SU-DHL-6 (cell line): Measurements from ENCODE around the gene AOAH.

Experiments used
- H2AFZ ChIP-seq: fragments of 200-600 bp; sonication (generic); 2 replicates; pipeline ENCODE4 v1.6.1; 2014; ENCODE audit warnings: low read depth, mild to moderate bottlenecking, moderate library complexity, mixed read lengths, antibody characterized with exemption, low read length; ENCODE audit not compliant: severe bottlenecking
- H3F3A ChIP-seq: fragments of 200-600 bp; shearing (Covaris generic); 2 replicates; pipeline ENCODE4 v1.6.0; 2016; ENCODE audit warnings: antibody characterized with exemption, mild to moderate bottlenecking; ENCODE audit not compliant: insufficient read depth
- H3K27ac ChIP-seq: fragments of 200-600 bp; sonication (generic); 2 replicates; pipeline ENCODE4 v1.5.1; 2016; ENCODE audit warnings: low read depth, mild to moderate bottlenecking, low read length, moderate library complexity, mixed read lengths
- H3K27me3 ChIP-seq: fragments of 200-600 bp; sonication (generic), shearing (Covaris generic); 2 replicates; pipeline ENCODE4 v1.6.0; 2014; ENCODE audit warnings: mild to moderate bottlenecking, low read length
- H3K36me3 ChIP-seq: fragments of 200-600 bp; sonication (generic); 2 replicates; pipeline ENCODE4 v1.6.1; 2014; ENCODE audit warnings: mild to moderate bottlenecking, low read length, mixed read lengths
- H3K4me2 ChIP-seq: fragments of 300-600, 200-600 bp; shearing (Covaris generic), sonication (generic); 2 replicates; pipeline ENCODE4 v1.6.0; 2014; ENCODE audit warnings: low read length, low read depth, mild to moderate bottlenecking; ENCODE audit not compliant: poor library complexity, severe bottlenecking
- H3K4me3 ChIP-seq: fragments of 200-600 bp; sonication (generic); 2 replicates; pipeline ENCODE4 v1.5.1; 2014; ENCODE audit warnings: antibody characterized with exemption, low read length, mild to moderate bottlenecking, mixed read lengths; ENCODE audit not compliant: insufficient read depth, poor library complexity, severe bottlenecking
- H3K79me2 ChIP-seq: fragments of 200-600 bp; sonication (generic); 2 replicates; pipeline ENCODE4 v1.6.1; 2014; ENCODE audit warnings: mild to moderate bottlenecking, low read length, moderate library complexity; ENCODE audit not compliant: insufficient read depth
- H3K9ac ChIP-seq: fragments of 200-600 bp; sonication (generic); 2 replicates; pipeline ENCODE4 v1.7.0; 2014; ENCODE audit warnings: mild to moderate bottlenecking, low read length
- H3K9me2 ChIP-seq: fragments of 200-600 bp; sonication (generic); replicated peaks from 2 replicates; pipeline ENCODE4 v1.6.1; 2014; ENCODE audit warnings: low read length; ENCODE audit not compliant: insufficient read depth
- H3K9me3 ChIP-seq: fragments of 200-600 bp; sonication (generic); 2 replicates; pipeline ENCODE4 v1.6.1; 2014; ENCODE audit warnings: low read length, mixed read lengths; ENCODE audit not compliant: insufficient read depth
- H4K20me1 ChIP-seq: fragments of 200-600 bp; sonication (generic); 2 replicates; pipeline ENCODE4 v1.6.1; 2014; ENCODE audit warnings: low read depth, mild to moderate bottlenecking, antibody characterized with exemption, low read length, moderate library complexity, mixed read lengths
- CTCF ChIP-seq: fragments of 200-600 bp; sonication (generic); IDR thresholded peaks from one replicate; pipeline ENCODE4 v1.5.1; 2017; ENCODE audit warnings: antibody characterized with exemption, mild to moderate bottlenecking, low read length, moderate library complexity; ENCODE audit not compliant: insufficient read depth, poor library complexity, severe bottlenecking
- EZH2phosphoT487 ChIP-seq: fragments of 200-600 bp; sonication (generic), shearing (Covaris generic); conservative IDR thresholded peaks from 2 replicates; pipeline ENCODE4 v1.6.1; 2018; ENCODE audit warnings: mild to moderate bottlenecking, antibody characterized with exemption, low read length, moderate library complexity, mixed read lengths

The AOAH gene

DNA sequence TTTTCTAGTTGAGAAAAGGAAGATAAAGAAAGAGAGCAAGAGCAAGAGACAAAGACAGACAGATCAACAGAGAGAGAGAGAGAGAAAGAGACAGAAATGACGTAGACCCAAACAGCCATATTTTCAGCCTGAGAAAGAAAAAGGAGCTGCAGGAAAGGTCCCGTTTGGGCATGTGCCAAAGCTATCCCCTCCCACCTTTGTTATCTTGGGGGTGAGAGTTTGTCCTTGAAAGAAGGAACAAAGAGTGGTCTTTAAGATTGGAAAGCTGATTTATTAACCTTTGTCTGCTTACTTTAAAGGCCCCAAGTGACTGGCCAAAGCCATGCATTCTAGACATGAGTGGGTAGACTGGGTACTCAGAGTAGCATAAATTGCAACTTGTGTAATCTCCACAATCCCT is 98.2 kb downstream of the AOAH start:
- no peaks in the 10 kb centered on the region for H3K36me3 ChIP-seq
- TF ChIP-seq EZH2phosphoT487 (no peak), CTCF (no peak)

DNA sequence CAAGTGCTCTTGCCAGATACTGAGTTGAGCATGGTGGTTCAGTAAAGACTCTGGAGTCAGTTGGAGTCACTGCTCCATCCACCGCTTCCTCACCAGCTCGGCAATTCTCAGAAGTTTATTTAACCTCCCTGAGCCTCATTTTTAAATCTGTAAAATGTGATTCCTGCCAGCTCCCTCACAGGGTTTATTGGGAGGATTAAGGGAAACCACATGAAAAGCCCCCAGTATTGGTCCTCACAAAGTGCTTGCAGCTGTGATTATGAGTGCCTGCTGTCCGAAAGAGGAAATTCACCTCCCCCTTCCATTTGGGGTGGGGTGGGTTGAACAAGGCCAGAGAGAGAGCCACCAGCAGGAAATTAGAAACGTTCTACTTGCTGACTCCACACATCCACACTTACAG is 99.0 kb downstream of the AOAH start:
- Histone ChIP-seq H3K27ac (no peak overlapping the region), H2AFZ (no peak overlapping the region), H3K9me2 (no peaks in the 10 kb centered on the region), H3K4me3 (no peak overlapping the region), H3K4me2 (no peak overlapping the region), H3K79me2 (no peaks in the 10 kb centered on the region), H3K36me3 (no peaks in the 10 kb centered on the region), H3K9ac (no peak overlapping the region), H4K20me1 (no peaks in the 10 kb centered on the region), H3K9me3 (no peaks in the 10 kb centered on the region), H3F3A (no peaks in the 10 kb centered on the region), H3K27me3 (no peaks in the 10 kb centered on the region)
- TF ChIP-seq CTCF = no peak

More for the DNA sequence above, 98.2 kb downstream of the AOAH start:
- H3K9ac ChIP-seq = no peak overlapping the region
- H3F3A ChIP-seq = no peaks in the 10 kb centered on the region
- H3K27me3 ChIP-seq = no peaks in the 10 kb centered on the region
- H3K79me2 ChIP-seq = no peaks in the 10 kb centered on the region
- no peak overlapping the region for H2AFZ ChIP-seq
- H3K27ac ChIP-seq = no peak overlapping the region
- H4K20me1 ChIP-seq = no peaks in the 10 kb centered on the region
- no peak overlapping the region for H3K4me3 ChIP-seq
- no peak overlapping the region for H3K4me2 ChIP-seq
- H3K9me2 ChIP-seq = no peaks in the 10 kb centered on the region
- no peaks in the 10 kb centered on the region for H3K9me3 ChIP-seq

DNA sequence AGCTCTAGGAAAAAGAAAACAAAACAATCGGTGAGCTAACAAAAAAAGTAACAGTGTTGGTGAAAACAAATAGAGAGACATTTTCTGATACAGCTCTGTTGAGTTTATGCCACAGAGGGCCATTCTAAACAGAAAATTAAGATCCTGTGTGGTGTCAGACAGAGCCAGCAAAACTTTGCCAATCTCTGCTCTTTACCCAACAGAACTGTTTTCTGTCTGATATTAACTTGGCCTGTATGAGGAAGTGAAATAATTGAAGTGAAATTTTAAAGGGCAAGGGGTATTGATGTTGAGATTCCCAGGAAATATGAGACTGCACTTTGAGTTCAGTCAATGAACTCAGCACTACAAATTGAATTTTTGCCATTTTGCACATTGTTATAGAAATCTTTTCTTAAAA is 101.0 kb downstream of the AOAH start:
- Histone ChIP-seq H3K27ac (no peak overlapping the region), H3K9me2 (no peaks in the 10 kb centered on the region), H3F3A (no peaks in the 10 kb centered on the region), H2AFZ (no peak overlapping the region), H3K9me3 (no peaks in the 10 kb centered on the region), H4K20me1 (no peaks in the 10 kb centered on the region), H3K79me2 (no peaks in the 10 kb centered on the region), H3K36me3 (no peaks in the 10 kb centered on the region), H3K27me3 (no peaks in the 10 kb centered on the region), H3K4me2 (no peak overlapping the region), H3K9ac (no peak overlapping the region), H3K4me3 (no peak overlapping the region)
- no peak for TF ChIP-seq CTCF
- no peak for TF ChIP-seq EZH2phosphoT487

- Histone ChIP-seq H3K4me2 (no peak overlapping the region), H4K20me1 (no peaks in the 10 kb centered on the region), H2AFZ (no peak overlapping the region), H3K79me2 (no peaks in the 10 kb centered on the region), H3F3A (no peaks in the 10 kb centered on the region), H3K27ac (no peak overlapping the region), H3K9me3 (no peaks in the 10 kb centered on the region), H3K4me3 (no peak overlapping the region), H3K36me3 (no peaks in the 10 kb centered on the region), H3K9ac (no peak overlapping the region), H3K27me3 (no peaks in the 10 kb centered on the region), H3K9me2 (no peaks in the 10 kb centered on the region)
- no peak for TF ChIP-seq EZH2phosphoT487
- TF ChIP-seq CTCF = no peak
Observed at GRCh38 chr7:36621396-36621795, 102.9 kb downstream of the AOAH start.
